Fibroblast of villous mesenchyme (primary cell): ENCODE results near the gene TMEM184C. TPM values are rescaled to one million over a fixed set of nuclear protein-coding genes. Genes with fewer than 3 reads are reported as not detected.

Source experiments
- DNase-seq: peaks from one replicate; pipeline ENCODE4 v3.0.0-alpha.2; 2010; ENCODE audit warnings: low read depth
- H3K4me3 ChIP-seq: 2 replicates; pipeline ENCODE4 v1.5.1; 2011; ENCODE audit warnings: low read depth, mild to moderate bottlenecking, low read length
- CTCF ChIP-seq: IDR thresholded peaks from 2 replicates; pipeline ENCODE4 v1.5.1; 2012; ENCODE audit warnings: low read depth, mild to moderate bottlenecking, low read length; ENCODE audit not compliant: insufficient read depth
- total RNA-seq: library from RNA; depleted of rRNA; stranded (reverse); fragments of >200 nt; gene quantifications from 2 replicates; pipeline ENCODE4 v1.2.3, GENCODE V29; 2012

The TMEM184C gene
- total RNA-seq, 1 donor: 44.9 TPM

- no peak overlapping the region for H3K4me3 ChIP-seq
- no peak for DNase-seq
- TF ChIP-seq CTCF: no peak
These were observed 38.4 kb downstream of the TMEM184C start for GRCh38 chr4:147655639-147656038.

GRCh38 chr4:147658501-147658900 is 41.3 kb downstream of the TMEM184C start:
- no peak for DNase-seq
- TF ChIP-seq CTCF: no peak

GRCh38 chr4:147674073-147674472 is 56.9 kb downstream of the TMEM184C start:
- DNase-seq: no peak
- H3K4me3 ChIP-seq: no peak overlapping the region
- no peak for TF ChIP-seq CTCF

More at GRCh38 chr4:147658501-147658900, 41.3 kb downstream of the TMEM184C start:
- H3K4me3 ChIP-seq: no peak overlapping the region

GRCh38 chr4:147674496-147674895 is 57.3 kb downstream of the TMEM184C start:
- TF ChIP-seq CTCF: no peak
- DNase-seq: no peak
- H3K4me3 ChIP-seq: no peak overlapping the region

- no peak for DNase-seq
These were observed 60.9 kb downstream of the TMEM184C start for GRCh38 chr4:147678106-147678505.

GRCh38 chr4:147678796-147679549 is 61.8 kb downstream of the TMEM184C start:
- DNase-seq: no peak
- no peak for TF ChIP-seq CTCF
- no peak overlapping the region for H3K4me3 ChIP-seq

More at GRCh38 chr4:147678106-147678505, 60.9 kb downstream of the TMEM184C start:
- H3K4me3 ChIP-seq: no peak overlapping the region
- TF ChIP-seq CTCF: no peak
